ENCODE measurements around the gene DAB1. TPM values are rescaled to one million over a fixed set of nuclear protein-coding genes. Genes with fewer than 3 reads are reported as not detected.

The DAB1 gene
- total RNA-seq, 2 experiments from 2014 or later, result 1.2 to 2.1 TPM

- ChIA-PET POLR2A (no interaction called here), CTCF (no interaction called here)
- Mint-ChIP-seq H3K4me3 (no peak overlapping the region), H3K27ac (no peak overlapping the region), H3K4me1 (no peaks in the 10 kb centered on the region), H3K36me3 (ENCODE audit: low read depth) (no peaks in the 10 kb centered on the region), H3K27me3 (peaks cover 4% of the 10 kb centered on the region), H3K9me3 (peaks cover 2% of the 10 kb centered on the region)
- no peak for DNase-seq
Observed at GRCh38 chr1:57198912-57199311, 224.9 kb downstream of the DAB1 start.

DNA sequence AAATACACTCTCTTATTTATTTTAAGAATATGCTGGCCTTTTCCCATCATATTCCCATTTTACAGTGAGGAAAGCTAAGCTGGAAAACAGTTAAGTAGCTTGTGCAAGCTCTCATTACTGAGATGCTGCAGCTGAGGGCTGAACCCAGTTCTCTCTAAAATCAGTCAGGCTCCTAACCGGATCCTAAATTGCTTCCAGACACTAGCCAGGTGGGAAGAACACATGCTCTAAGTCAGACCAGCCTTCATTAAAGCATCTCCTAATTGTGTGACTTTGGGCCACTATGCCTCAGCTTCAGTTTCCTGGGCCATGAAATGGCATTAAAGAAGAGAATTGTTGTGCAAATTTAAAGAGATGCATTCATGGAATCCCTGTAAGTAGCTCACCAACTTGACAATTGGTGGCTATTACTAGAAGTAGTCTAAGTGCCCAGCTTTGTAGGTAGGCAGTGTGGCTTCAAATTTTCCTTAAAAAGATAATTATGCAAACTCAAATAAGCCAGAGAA, 228.4 kb downstream of the DAB1 start:
- no peak for DNase-seq
- POLR2A ChIA-PET, result no interaction called here
- CTCF ChIA-PET, result no interaction called here
- Mint-ChIP-seq H3K9me3 (no peaks in the 10 kb centered on the region), H3K27me3 (no peaks in the 10 kb centered on the region), H3K4me3 (no peak overlapping the region), H3K4me1 (no peaks in the 10 kb centered on the region), H3K36me3 (ENCODE audit: low read depth) (no peaks in the 10 kb centered on the region), H3K27ac (no peak overlapping the region)

- H3K4me1 Mint-ChIP-seq, result no peaks in the 10 kb centered on the region
- no peak overlapping the region for H3K27ac Mint-ChIP-seq
- no peaks in the 10 kb centered on the region for H3K9me3 Mint-ChIP-seq
- no peak overlapping the region for H3K4me3 Mint-ChIP-seq
- H3K27me3 Mint-ChIP-seq, result no peaks in the 10 kb centered on the region
- DNase-seq, result no peak
- H3K36me3 Mint-ChIP-seq (ENCODE audit: low read depth), result no peaks in the 10 kb centered on the region
- CTCF ChIA-PET, result no interaction called here
- POLR2A ChIA-PET, result no interaction called here
Observed at GRCh38 chr1:57192222-57192621, 231.6 kb downstream of the DAB1 start.

GRCh38 chr1:57190898-57191297, 233.0 kb downstream of the DAB1 start:
- Mint-ChIP-seq H3K36me3 (ENCODE audit: low read depth) (no peaks in the 10 kb centered on the region), H3K4me1 (no peaks in the 10 kb centered on the region)

GRCh38 chr1:57188168-57188567, 235.7 kb downstream of the DAB1 start:
- POLR2A ChIA-PET, result no interaction called here
- H3K27ac Mint-ChIP-seq, result no peak overlapping the region

More at GRCh38 chr1:57190898-57191297, 233.0 kb downstream of the DAB1 start:
- Mint-ChIP-seq H3K9me3 (no peaks in the 10 kb centered on the region), H3K27ac (no peak overlapping the region), H3K4me3 (no peak overlapping the region), H3K27me3 (no peaks in the 10 kb centered on the region)
- ChIA-PET POLR2A (no interaction called here), CTCF (no interaction called here)
- no peak for DNase-seq

DNA sequence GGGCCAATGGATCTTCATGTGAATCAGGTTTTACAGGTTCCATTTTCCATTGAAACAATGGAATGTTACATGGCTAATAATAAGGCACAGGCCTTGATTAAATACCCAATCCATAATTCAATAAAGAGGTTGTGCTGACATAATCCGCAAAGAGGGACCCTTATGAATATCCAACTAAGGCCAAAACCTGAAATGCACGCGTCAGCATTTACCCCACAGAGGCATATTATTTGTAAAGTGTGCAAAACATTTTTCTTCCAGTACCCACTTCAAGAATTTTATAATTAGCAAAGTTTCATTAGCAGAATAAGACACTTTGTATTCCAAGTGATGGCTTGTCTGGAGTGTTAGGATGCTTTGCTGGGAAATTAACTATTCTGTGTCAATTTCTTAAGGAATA, 237.4 kb downstream of the DAB1 start:
- H3K36me3 Mint-ChIP-seq (ENCODE audit: low read depth), result no peaks in the 10 kb centered on the region
- no peaks in the 10 kb centered on the region for H3K4me1 Mint-ChIP-seq
- CTCF ChIA-PET, result no interaction called here
- DNase-seq, result no peak
- no peak overlapping the region for H3K4me3 Mint-ChIP-seq
- H3K27ac Mint-ChIP-seq, result no peak overlapping the region
- H3K27me3 Mint-ChIP-seq, result no peaks in the 10 kb centered on the region
- H3K9me3 Mint-ChIP-seq, result no peaks in the 10 kb centered on the region
- POLR2A ChIA-PET, result no interaction called here

More at GRCh38 chr1:57188168-57188567, 235.7 kb downstream of the DAB1 start:
- Mint-ChIP-seq H3K4me3 (no peak overlapping the region), H3K36me3 (ENCODE audit: low read depth) (no peaks in the 10 kb centered on the region), H3K4me1 (no peaks in the 10 kb centered on the region), H3K27me3 (no peaks in the 10 kb centered on the region), H3K9me3 (no peaks in the 10 kb centered on the region)
- no peak for DNase-seq
- CTCF ChIA-PET, result no interaction called here

- no peak overlapping the region for H3K4me3 Mint-ChIP-seq
- no peaks in the 10 kb centered on the region for H3K4me1 Mint-ChIP-seq
- DNase-seq, result no peak
- no peaks in the 10 kb centered on the region for H3K9me3 Mint-ChIP-seq
- no peaks in the 10 kb centered on the region for H3K36me3 Mint-ChIP-seq (ENCODE audit: low read depth)
- ChIA-PET POLR2A (no interaction called here), CTCF (no interaction called here)
- no peaks in the 10 kb centered on the region for H3K27me3 Mint-ChIP-seq
- H3K27ac Mint-ChIP-seq, result no peak overlapping the region
Observed at GRCh38 chr1:57179001-57179400, 244.9 kb downstream of the DAB1 start.

DNA sequence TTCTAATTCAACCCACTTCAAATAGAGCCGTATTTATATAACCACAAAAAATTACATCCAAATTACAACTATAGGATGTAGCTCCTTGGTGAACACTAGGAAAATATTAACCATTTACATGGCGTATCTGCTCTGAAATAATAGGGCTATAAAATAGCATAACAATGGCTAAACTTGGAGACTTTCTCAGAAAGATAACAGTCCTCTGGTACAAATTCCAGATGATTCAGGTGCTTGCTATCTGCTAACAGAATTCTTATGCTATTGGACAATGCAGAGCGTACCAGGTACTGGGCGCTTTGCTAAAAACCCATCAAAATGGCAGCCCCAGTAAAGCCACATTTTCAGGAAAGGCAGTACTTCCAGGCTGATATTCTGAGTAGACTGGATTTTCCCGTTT, 248.4 kb downstream of the DAB1 start:
- no peak for DNase-seq
- ChIA-PET CTCF (no interaction called here), POLR2A (no interaction called here)
- Mint-ChIP-seq H3K27me3 (no peaks in the 10 kb centered on the region), H3K4me3 (no peak overlapping the region), H3K9me3 (no peaks in the 10 kb centered on the region), H3K36me3 (ENCODE audit: low read depth) (no peaks in the 10 kb centered on the region), H3K4me1 (no peaks in the 10 kb centered on the region), H3K27ac (no peak overlapping the region)

- no peaks in the 10 kb centered on the region for H3K27me3 Mint-ChIP-seq
- H3K4me1 Mint-ChIP-seq, result no peaks in the 10 kb centered on the region
- DNase-seq, result no peak
- CTCF ChIA-PET, result no interaction called here
- H3K4me3 Mint-ChIP-seq, result no peak overlapping the region
- no peaks in the 10 kb centered on the region for H3K9me3 Mint-ChIP-seq
- no peak overlapping the region for H3K27ac Mint-ChIP-seq
- no peaks in the 10 kb centered on the region for H3K36me3 Mint-ChIP-seq (ENCODE audit: low read depth)
- POLR2A ChIA-PET, result no interaction called here
Observed at GRCh38 chr1:57172040-57172439, 251.8 kb downstream of the DAB1 start.

- Mint-ChIP-seq H3K27me3 (no peaks in the 10 kb centered on the region), H3K4me1 (no peaks in the 10 kb centered on the region), H3K27ac (no peak overlapping the region), H3K36me3 (ENCODE audit: low read depth) (no peaks in the 10 kb centered on the region), H3K4me3 (no peak overlapping the region), H3K9me3 (no peaks in the 10 kb centered on the region)
- ChIA-PET CTCF (no interaction called here), POLR2A (no interaction called here)
- DNase-seq, result no peak
Observed at GRCh38 chr1:57167997-57168396, 255.9 kb downstream of the DAB1 start.

DNA sequence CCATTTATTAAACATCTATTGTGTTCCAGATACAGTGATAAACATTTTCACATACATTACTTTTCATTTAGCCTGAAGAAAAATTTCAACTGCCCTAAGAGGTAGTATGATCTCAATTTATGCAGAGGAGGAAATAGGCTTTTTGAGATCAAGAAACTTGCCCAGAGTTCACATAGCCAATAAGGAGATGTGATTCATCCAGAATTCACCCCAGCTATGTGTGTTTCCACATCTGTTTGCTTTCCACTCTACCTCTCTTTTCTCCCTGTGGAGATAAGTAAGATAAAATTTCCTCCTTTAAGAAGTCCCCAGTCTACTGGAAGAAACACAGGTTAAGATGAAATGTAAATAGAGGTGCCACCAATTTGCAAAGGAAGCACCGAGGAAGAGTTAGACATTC, 258.3 kb downstream of the DAB1 start:
- POLR2A ChIA-PET, result no interaction called here
- Mint-ChIP-seq H3K4me3 (no peak overlapping the region), H3K27me3 (no peaks in the 10 kb centered on the region), H3K36me3 (ENCODE audit: low read depth) (no peaks in the 10 kb centered on the region), H3K4me1 (no peaks in the 10 kb centered on the region), H3K9me3 (no peaks in the 10 kb centered on the region), H3K27ac (no peak overlapping the region)
- CTCF ChIA-PET, result no interaction called here
- no peak for DNase-seq

DNA sequence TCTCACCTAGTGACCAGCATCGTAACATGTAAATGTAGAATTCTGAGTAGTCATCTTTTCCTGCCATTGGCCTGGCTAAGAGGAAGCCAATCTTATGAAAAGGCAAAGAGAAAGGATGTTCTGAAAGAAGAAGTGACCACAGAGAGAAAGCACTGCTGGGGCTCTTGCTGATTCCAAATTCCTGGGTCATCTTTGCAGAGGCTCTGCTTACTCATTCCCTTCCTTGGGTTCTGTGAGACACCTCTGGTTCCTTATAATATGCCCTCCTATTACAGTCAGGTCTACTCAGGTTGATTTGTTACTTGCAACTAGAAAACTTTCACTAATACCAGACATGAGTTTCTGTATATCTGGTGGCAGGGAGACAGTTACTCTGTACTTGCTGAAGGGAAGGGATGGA, 259.3 kb downstream of the DAB1 start:
- no peak for DNase-seq
- CTCF ChIA-PET, result no interaction called here
- H3K4me3 Mint-ChIP-seq, result no peak overlapping the region
- no peak overlapping the region for H3K27ac Mint-ChIP-seq
- H3K9me3 Mint-ChIP-seq, result no peaks in the 10 kb centered on the region
- no peaks in the 10 kb centered on the region for H3K4me1 Mint-ChIP-seq
- H3K36me3 Mint-ChIP-seq (ENCODE audit: low read depth), result no peaks in the 10 kb centered on the region
- POLR2A ChIA-PET, result no interaction called here
- H3K27me3 Mint-ChIP-seq, result no peaks in the 10 kb centered on the region

DNA sequence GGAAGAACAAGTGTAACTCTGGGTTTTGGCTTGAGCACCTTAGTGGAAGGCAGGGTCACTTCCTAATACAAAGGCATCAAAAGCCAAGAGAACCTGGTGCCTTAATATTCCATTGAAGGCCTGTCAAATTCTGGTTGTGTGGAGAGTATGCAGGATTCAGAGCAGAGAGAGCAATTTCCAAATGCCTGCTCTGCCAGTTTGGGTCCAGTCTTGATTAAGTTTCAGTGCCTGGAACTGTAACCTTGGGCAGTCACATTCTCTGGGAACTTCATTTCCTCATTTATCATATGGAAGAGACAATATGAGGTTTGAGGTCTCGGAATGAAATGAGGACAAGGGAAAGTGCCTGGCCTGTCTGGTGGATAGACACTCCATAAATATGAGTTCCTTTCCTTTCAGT, 260.1 kb downstream of the DAB1 start:
- DNase-seq, result no peak
- Mint-ChIP-seq H3K4me3 (no peak overlapping the region), H3K9me3 (no peaks in the 10 kb centered on the region), H3K4me1 (no peaks in the 10 kb centered on the region), H3K36me3 (ENCODE audit: low read depth) (no peaks in the 10 kb centered on the region), H3K27me3 (no peaks in the 10 kb centered on the region), H3K27ac (no peak overlapping the region)
- ChIA-PET CTCF (no interaction called here), POLR2A (no interaction called here)

- Mint-ChIP-seq H3K36me3 (ENCODE audit: low read depth) (no peaks in the 10 kb centered on the region), H3K27me3 (no peaks in the 10 kb centered on the region), H3K9me3 (no peaks in the 10 kb centered on the region), H3K27ac (no peak overlapping the region), H3K4me1 (no peaks in the 10 kb centered on the region), H3K4me3 (no peak overlapping the region)
- ChIA-PET POLR2A (no interaction called here), CTCF (no interaction called here)
- DNase-seq, result no peak
Observed at GRCh38 chr1:57163325-57163724, 260.5 kb downstream of the DAB1 start.

Measured in activated CD4-positive, alpha-beta T cell treated with anti-CD3 and anti-CD28 coated beads, Interleukin-2, amount 10 ng/mL, durations not matched to agents 7 days and 5 days (primary cell).